HT1080 (cell line): ENCODE results near the gene ATP1A2. TPM values are rescaled to one million over a fixed set of nuclear protein-coding genes. Genes with fewer than 3 reads are reported as not detected.
A peak's percentile ranks its signal among the peaks of the same experiment; 100 is the strongest.
"Not testable (repeated sequence)": the region's sequence is repeated elsewhere in the genome, so short reads cannot be mapped to it uniquely, and the experiment has no call there.

ENCODE experiments used
- DNase-seq: peaks from one replicate; pipeline ENCODE4 v3.0.0-alpha.2; 2015; ENCODE audit warnings: low read depth
- total RNA-seq: library from RNA; depleted of rRNA; stranded (reverse); fragments of >200 nt; shearing (Covaris generic); gene quantifications from 2 replicates; pipeline ENCODE4 v1.2.3, GENCODE V29; 2014

Gene ATP1A2
- total RNA-seq, 1 experiment from 2014 or later = not detected

- DNase-seq = no peak
These were observed 15.7 kb upstream of the ATP1A2 start for GRCh38 chr1:160099716-160100375.

GRCh38 chr1:160101037-160101716 is 14.4 kb upstream of the ATP1A2 start:
- DNase-seq = peak; percentile 66

- DNase-seq = no peak
These were observed 13.6 kb upstream of the ATP1A2 start for GRCh38 chr1:160101717-160102522.

GRCh38 chr1:160103658-160104408 is 11.7 kb upstream of the ATP1A2 start:
- no peak for DNase-seq

GRCh38 chr1:160104486-160104885 is 11.1 kb upstream of the ATP1A2 start:
- no peak for DNase-seq

GRCh38 chr1:160105155-160105554 is 10.4 kb upstream of the ATP1A2 start:
- DNase-seq = no peak

- no peak for DNase-seq
These were observed 8.0 kb upstream of the ATP1A2 start for GRCh38 chr1:160107512-160107911.

- DNase-seq = no peak
These were observed 6.5 kb upstream of the ATP1A2 start for GRCh38 chr1:160108888-160109662.

- no peak for DNase-seq
These were observed 5.9 kb upstream of the ATP1A2 start for GRCh38 chr1:160109686-160110085.

- not testable (repeated sequence) for DNase-seq
These were observed 4.1 kb upstream of the ATP1A2 start for GRCh38 chr1:160111462-160111861.

GRCh38 chr1:160112357-160112756 is 3.2 kb upstream of the ATP1A2 start:
- DNase-seq = no peak

- no peak for DNase-seq
These were observed 2.2 kb upstream of the ATP1A2 start for GRCh38 chr1:160113407-160113806.

- no peak for DNase-seq
These were observed 1.5 kb upstream of the ATP1A2 start for GRCh38 chr1:160114085-160114484.

- DNase-seq = no peak
These were observed 956 bp downstream of the ATP1A2 start for GRCh38 chr1:160116283-160117147.

- no peak for DNase-seq
These were observed 1.7 kb downstream of the ATP1A2 start for GRCh38 chr1:160117300-160117699.

GRCh38 chr1:160117709-160118183 is 2.2 kb downstream of the ATP1A2 start:
- no peak for DNase-seq

GRCh38 chr1:160118928-160119327 is 3.4 kb downstream of the ATP1A2 start:
- DNase-seq = no peak

GRCh38 chr1:160120797-160121196 is 5.2 kb downstream of the ATP1A2 start:
- DNase-seq = no peak

GRCh38 chr1:160121388-160121787 is 5.8 kb downstream of the ATP1A2 start:
- DNase-seq = no peak
